ENCODE data around the gene MAST4. TPM values are rescaled to one million over a fixed set of nuclear protein-coding genes. Genes with fewer than 3 reads are reported as not detected.

Gene MAST4
- total RNA-seq, 1 donor from 2014 or later, result 22.3 TPM

- FAIRE-seq (no peak), DNase-seq (ENCODE audit: low read depth) (no peak)
- no peaks in the 10 kb centered on the region for H3K9me3 ChIP-seq (ENCODE audit: insufficient read depth, low read depth, low read length)
- H2AFZ ChIP-seq (ENCODE audit: low read depth, low read length), result no peak overlapping the region
- H3K9me3 Mint-ChIP-seq (ENCODE audit: unreplicated experiment), result no peaks in the 10 kb centered on the region
- H3K36me3 Mint-ChIP-seq (ENCODE audit: low read depth, unreplicated experiment), result no peaks in the 10 kb centered on the region
- no peaks in the 10 kb centered on the region for H3K27me3 ChIP-seq (ENCODE audit: insufficient read depth, low read length)
- H3K27me3 Mint-ChIP-seq (ENCODE audit: low read depth, unreplicated experiment), result no peaks in the 10 kb centered on the region
- no peak overlapping the region for H3K9ac ChIP-seq (ENCODE audit: low read length)
- H3K4me3 ChIP-seq (ENCODE audit: insufficient read depth, low read depth, low read length), result no peak overlapping the region
- H3K4me1 Mint-ChIP-seq (ENCODE audit: low read depth, unreplicated experiment), result peaks cover 27% of the 10 kb centered on the region
- peaks cover 80% of the 10 kb centered on the region for H3K79me2 ChIP-seq (ENCODE audit: insufficient read depth, low read length)
- H3K4me3 Mint-ChIP-seq (ENCODE audit: unreplicated experiment), result no peak overlapping the region
- peaks cover 19% of the 10 kb centered on the region for H4K20me1 ChIP-seq (ENCODE audit: insufficient read depth, low read length)
- no peak for TF ChIP-seq CTCF (IDR thresholded peaks at IDR 0.05; ENCODE audit: insufficient read depth, low read depth, low read length)
- TF ChIP-seq EZH2 (IDR thresholded peaks at IDR 0.05; ENCODE audit: insufficient read depth, low read length), result no peak
- peaks cover 21% of the 10 kb centered on the region for H3K4me1 ChIP-seq (ENCODE audit: insufficient read depth, low read length)
- no peaks in the 10 kb centered on the region for H3K36me3 ChIP-seq (ENCODE audit: insufficient read depth, low read length)
- no peak overlapping the region for H3K27ac Mint-ChIP-seq (ENCODE audit: unreplicated experiment)
- no peak overlapping the region for H3K4me2 ChIP-seq (ENCODE audit: low read length)
- no peak overlapping the region for H3K27ac ChIP-seq (ENCODE audit: low read depth, low read length)
Measured at GRCh38 chr5:67043796-67044511, 447.8 kb downstream of the MAST4 start.

GRCh38 chr5:67045816-67046740 lies 449.9 kb downstream of the MAST4 start:
- H3K36me3 ChIP-seq (ENCODE audit: insufficient read depth, low read length), result no peaks in the 10 kb centered on the region
- no peak overlapping the region for H3K9ac ChIP-seq (ENCODE audit: low read length)
- H3K4me2 ChIP-seq (ENCODE audit: low read length), result peak overlapping the region; percentile 9
- no peak overlapping the region for H2AFZ ChIP-seq (ENCODE audit: low read depth, low read length)
- TF ChIP-seq EZH2 (IDR thresholded peaks at IDR 0.05; ENCODE audit: insufficient read depth, low read length), result no peak
- TF ChIP-seq CTCF (IDR thresholded peaks at IDR 0.05; ENCODE audit: insufficient read depth, low read depth, low read length), result no peak
- H3K4me1 Mint-ChIP-seq (ENCODE audit: low read depth, unreplicated experiment), result peaks cover 17% of the 10 kb centered on the region
- H3K4me3 ChIP-seq (ENCODE audit: insufficient read depth, low read depth, low read length), result no peak overlapping the region
- no peaks in the 10 kb centered on the region for H3K27me3 Mint-ChIP-seq (ENCODE audit: low read depth, unreplicated experiment)
- no peaks in the 10 kb centered on the region for H3K9me3 Mint-ChIP-seq (ENCODE audit: unreplicated experiment)
- H3K4me1 ChIP-seq (ENCODE audit: insufficient read depth, low read length), result peaks cover 14% of the 10 kb centered on the region
- H3K27ac Mint-ChIP-seq (ENCODE audit: unreplicated experiment), result no peak overlapping the region
- DNase-seq (ENCODE audit: low read depth) (peak; percentile 47), FAIRE-seq (no peak)
- H4K20me1 ChIP-seq (ENCODE audit: insufficient read depth, low read length), result peaks cover 19% of the 10 kb centered on the region
- H3K27ac ChIP-seq (ENCODE audit: low read depth, low read length), result no peak overlapping the region
- H3K27me3 ChIP-seq (ENCODE audit: insufficient read depth, low read length), result no peaks in the 10 kb centered on the region
- H3K4me3 Mint-ChIP-seq (ENCODE audit: unreplicated experiment), result no peak overlapping the region
- peaks cover 81% of the 10 kb centered on the region for H3K79me2 ChIP-seq (ENCODE audit: insufficient read depth, low read length)
- no peaks in the 10 kb centered on the region for H3K9me3 ChIP-seq (ENCODE audit: insufficient read depth, low read depth, low read length)
- H3K36me3 Mint-ChIP-seq (ENCODE audit: low read depth, unreplicated experiment), result no peaks in the 10 kb centered on the region
